Gastrocnemius medialis (tissue), 4 donors: ENCODE results near the gene B3GNT2. TPM values are rescaled to one million over a fixed set of nuclear protein-coding genes. Genes with fewer than 3 reads are reported as not detected.

Experiments
- ATAC-seq, 2 donors: fragments of 150-250 bp; one replicate each; pipeline ENCODE4 v1.9.1; 2016
- DNase-seq, 2 donors: peaks; one replicate each; pipeline ENCODE4 v3.0.0-alpha.2; 2019
- H3K27ac ChIP-seq, 4 donors: fragments of 200-600 bp; sonication (generic); 1 replicate in 1 of 4; 2 replicates in 3 of 4; pipeline ENCODE4 v1.5.1; 2016 to 2018; ENCODE audit warnings: mild to moderate bottlenecking in 2 of 4, moderate library complexity in 1 of 4
- H3K27me3 ChIP-seq, 3 donors: fragments of 200-600 bp; sonication (generic) in 2 of 3; 1 replicate in 1 of 3; 2 replicates in 2 of 3; pipeline versions ENCODE4 v1.5.1 to v1.6.0; 2016 to 2019; ENCODE audit warnings: mild to moderate bottlenecking in 1 of 3, moderate library complexity in 1 of 3
- H3K36me3 ChIP-seq, 2 donors: fragments of 200-600 bp; sonication (generic) in 1 of 2; one replicate each; pipeline ENCODE4 v1.5.1; 2017 to 2018
- H3K4me1 ChIP-seq, 2 donors: fragments of 200-600 bp; sonication (generic) in 1 of 2; one replicate each; pipeline ENCODE4 v1.5.1; 2016 to 2017; ENCODE audit warnings: mild to moderate bottlenecking in 2 of 2
- H3K4me3 ChIP-seq, 4 donors: fragments of 200-600 bp; sonication (generic) in 3 of 4; 1 replicate in 1 of 4; 2 replicates in 3 of 4; pipeline ENCODE4 v1.5.1; 2016 to 2019; ENCODE audit warnings: mild to moderate bottlenecking in 2 of 4
- H3K9me3 ChIP-seq, 3 donors: fragments of 200-600 bp; sonication (generic) in 2 of 3; 1 replicate in 1 of 3; 2 replicates in 2 of 3; pipeline ENCODE4 v1.5.1; 2016 to 2019
- CTCF ChIP-seq, 5 experiments: fragments of 450-650 bp in 3 of 5; fragments of 200-600 bp in 2 of 5; sonication (generic) in 2 of 5; IDR thresholded peaks in 4 of 5; conservative IDR thresholded peaks in 1 of 5; 1 replicate in 4 of 5; 2 replicates in 1 of 5; pipeline ENCODE4 v1.5.1; 2016 to 2019; ENCODE audit warnings: antibody characterized with exemption in 5 of 5, mild to moderate bottlenecking in 3 of 5, moderate library complexity in 3 of 5
- POLR2A ChIP-seq, 2 donors: fragments of 450-650 bp; IDR thresholded peaks; one replicate each; pipeline ENCODE4 v1.6.1; 2017; ENCODE audit warnings: antibody characterized with exemption in 2 of 2, mild to moderate bottlenecking in 2 of 2, moderate library complexity in 2 of 2
- in situ Hi-C, 4 donors: fragments of 200-750 bp; cut with MboI; loops; one replicate each; pipeline versions ENCODE4 v1.15.0 to v1.8.0; 2017; ENCODE audit warnings: low sequenced_read_pairs in 4 of 4
- intact Hi-C: fragments of 100-400 bp; cut with DNase I; formaldehyde crosslinking; loops from one replicate; pipeline ENCODE4 v1.15.1; 2023; ENCODE audit warnings: low total_unique reads
- total RNA-seq, 4 donors: library from RNA; depleted of rRNA; stranded (reverse); fragments of >200 nt; gene quantifications; one replicate each; pipeline versions ENCODE4 v1.1.0 to v1.2.3, GENCODE V29; 2016

The B3GNT2 gene
- total RNA-seq, 4 donors from 2014 or later, result 3.6 to 4.8 (median 4.0) TPM

GRCh38 chr2:62216616-62217015 is 20.7 kb downstream of the B3GNT2 start:
- ATAC-seq, result peak; percentile 53 to 66
- Histone ChIP-seq H3K4me3 (no peak overlapping the region), H3K9me3 (no peaks in the 10 kb centered on the region), H3K27me3 (no peaks in the 10 kb centered on the region), H3K27ac (peak overlapping the region; percentile 44 to 68 (median 54)), H3K4me1 (peaks cover 0 to 13% of the 10 kb centered on the region in 2 donors), H3K36me3 (no peaks in the 10 kb centered on the region)
- TF ChIP-seq POLR2A (IDR thresholded peaks at IDR 0.05) (no peak), CTCF (IDR thresholded peaks at IDR 0.05 in 4 of 5, conservative IDR thresholded peaks at IDR 0.05 in 1 of 5) (no peak)
- peak in 1 of 2 donors; percentile 20 for DNase-seq
- intact Hi-C loops, result no loop called here
- in situ Hi-C loops, result no loop called here

GRCh38 chr2:62217421-62217820 is 21.5 kb downstream of the B3GNT2 start:
- Histone ChIP-seq H3K27ac (peak overlapping the region; percentile 20 to 68 (median 52)), H3K4me1 (peaks cover 0 to 13% of the 10 kb centered on the region in 2 donors), H3K36me3 (no peaks in the 10 kb centered on the region), H3K9me3 (no peaks in the 10 kb centered on the region), H3K4me3 (no peak overlapping the region), H3K27me3 (no peaks in the 10 kb centered on the region)
- intact Hi-C loops, result no loop called here
- ATAC-seq, result no peak
- in situ Hi-C loops, result no loop called here
- no peak for DNase-seq
- TF ChIP-seq POLR2A (IDR thresholded peaks at IDR 0.05), result no peak
- no peak for TF ChIP-seq CTCF (IDR thresholded peaks at IDR 0.05 in 4 of 5, conservative IDR thresholded peaks at IDR 0.05 in 1 of 5)

- peak overlapping the region; percentile 45 to 68 (median 54) for H3K27ac ChIP-seq
- TF ChIP-seq POLR2A (IDR thresholded peaks at IDR 0.05), result no peak
- no peak for TF ChIP-seq CTCF (IDR thresholded peaks at IDR 0.05 in 4 of 5, conservative IDR thresholded peaks at IDR 0.05 in 1 of 5)
- H3K27me3 ChIP-seq, result no peaks in the 10 kb centered on the region
- no peaks in the 10 kb centered on the region for H3K36me3 ChIP-seq
- DNase-seq (no peak), ATAC-seq (peak in 1 of 2 donors; percentile 6)
- intact Hi-C loops (no loop called here), in situ Hi-C loops (no loop called here)
- peaks cover 0 to 13% of the 10 kb centered on the region in 2 donors for H3K4me1 ChIP-seq
- no peaks in the 10 kb centered on the region for H3K9me3 ChIP-seq
- H3K4me3 ChIP-seq, result no peak overlapping the region
Observed at GRCh38 chr2:62217970-62218369, 22.1 kb downstream of the B3GNT2 start.

- H3K27me3 ChIP-seq, result no peaks in the 10 kb centered on the region
- H3K4me1 ChIP-seq, result peaks cover 0 to 10% of the 10 kb centered on the region in 2 donors
- in situ Hi-C loops, result no loop called here
- ATAC-seq, result no peak
- TF ChIP-seq POLR2A (IDR thresholded peaks at IDR 0.05), result no peak
- no peak for TF ChIP-seq CTCF (IDR thresholded peaks at IDR 0.05 in 4 of 5, conservative IDR thresholded peaks at IDR 0.05 in 1 of 5)
- no peaks in the 10 kb centered on the region for H3K36me3 ChIP-seq
- H3K9me3 ChIP-seq, result no peaks in the 10 kb centered on the region
- H3K27ac ChIP-seq, result peak overlapping the region in 3 of 4 donors; percentile 9 to 68 (median 22)
- no peak overlapping the region for H3K4me3 ChIP-seq
- no peak for DNase-seq
- intact Hi-C loops, result no loop called here
Observed at GRCh38 chr2:62219407-62220159, 23.7 kb downstream of the B3GNT2 start.
